Upper lobe of left lung (tissue), 4 donors: ENCODE data around the gene PIWIL4.

Source experiments
- EP300 ChIP-seq, 4 donors: sonication (generic); formaldehyde crosslinking; IDR thresholded peaks; one replicate each; pipeline ENCODE4 v1.5.1; 2017; ENCODE audit warnings: antibody characterized with exemption in 4 of 4, control low read depth in 2 of 4
- POLR2A ChIP-seq, 4 donors: fragments of 450-650 bp; IDR thresholded peaks; one replicate each; pipeline ENCODE4 v1.5.1; 2016 to 2017; ENCODE audit warnings: antibody characterized with exemption in 4 of 4, mild to moderate bottlenecking in 2 of 4
- POLR2AphosphoS5 ChIP-seq, 2 donors: sonication (generic); formaldehyde crosslinking; IDR thresholded peaks; one replicate each; pipeline ENCODE4 v1.5.1; 2017; ENCODE audit warnings: antibody characterized with exemption in 2 of 2
- TF ChIP-seq, protein P1 (sequence below), 6 experiments: fragments of 450-650 bp in 4 of 6; fragments of 200-600 bp in 2 of 6; sonication (generic) in 2 of 6; IDR thresholded peaks; one replicate each; pipeline ENCODE4 v1.5.1; 2016 to 2019; ENCODE audit warnings: antibody characterized with exemption in 6 of 6

GRCh38 chr11:94568717-94569116 is 1.5 kb downstream of the PIWIL4 start:
- TF ChIP-seq, protein P1, sequence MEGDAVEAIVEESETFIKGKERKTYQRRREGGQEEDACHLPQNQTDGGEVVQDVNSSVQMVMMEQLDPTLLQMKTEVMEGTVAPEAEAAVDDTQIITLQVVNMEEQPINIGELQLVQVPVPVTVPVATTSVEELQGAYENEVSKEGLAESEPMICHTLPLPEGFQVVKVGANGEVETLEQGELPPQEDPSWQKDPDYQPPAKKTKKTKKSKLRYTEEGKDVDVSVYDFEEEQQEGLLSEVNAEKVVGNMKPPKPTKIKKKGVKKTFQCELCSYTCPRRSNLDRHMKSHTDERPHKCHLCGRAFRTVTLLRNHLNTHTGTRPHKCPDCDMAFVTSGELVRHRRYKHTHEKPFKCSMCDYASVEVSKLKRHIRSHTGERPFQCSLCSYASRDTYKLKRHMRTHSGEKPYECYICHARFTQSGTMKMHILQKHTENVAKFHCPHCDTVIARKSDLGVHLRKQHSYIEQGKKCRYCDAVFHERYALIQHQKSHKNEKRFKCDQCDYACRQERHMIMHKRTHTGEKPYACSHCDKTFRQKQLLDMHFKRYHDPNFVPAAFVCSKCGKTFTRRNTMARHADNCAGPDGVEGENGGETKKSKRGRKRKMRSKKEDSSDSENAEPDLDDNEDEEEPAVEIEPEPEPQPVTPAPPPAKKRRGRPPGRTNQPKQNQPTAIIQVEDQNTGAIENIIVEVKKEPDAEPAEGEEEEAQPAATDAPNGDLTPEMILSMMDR (IDR thresholded peaks at IDR 0.05) = no peak
- TF ChIP-seq POLR2A (IDR thresholded peaks at IDR 0.05) (no peak), POLR2AphosphoS5 (IDR thresholded peaks at IDR 0.05) (no peak), EP300 (IDR thresholded peaks at IDR 0.05) (no peak)
